D721Med (cell line): ENCODE data around the gene CHD1.

Source experiments
- DNase-seq: peaks from one replicate; pipeline ENCODE4 v3.0.0; 2011; ENCODE audit warnings: low spot score; ENCODE audit not compliant: insufficient read length
- FAIRE-seq: peaks from 2 replicates; lab custom pipeline; 2011; peaks lifted over from hg19 to GRCh38; lab: Jason Lieb, UNC
- TF ChIP-seq, protein P1 (sequence below): IDR thresholded peaks from 2 replicates; pipeline ENCODE4 v1.5.1; 2012; ENCODE audit warnings: mild to moderate bottlenecking, control low read depth; ENCODE audit not compliant: insufficient read depth; ENCODE audit errors: missing control alignments

Gene CHD1

DNA sequence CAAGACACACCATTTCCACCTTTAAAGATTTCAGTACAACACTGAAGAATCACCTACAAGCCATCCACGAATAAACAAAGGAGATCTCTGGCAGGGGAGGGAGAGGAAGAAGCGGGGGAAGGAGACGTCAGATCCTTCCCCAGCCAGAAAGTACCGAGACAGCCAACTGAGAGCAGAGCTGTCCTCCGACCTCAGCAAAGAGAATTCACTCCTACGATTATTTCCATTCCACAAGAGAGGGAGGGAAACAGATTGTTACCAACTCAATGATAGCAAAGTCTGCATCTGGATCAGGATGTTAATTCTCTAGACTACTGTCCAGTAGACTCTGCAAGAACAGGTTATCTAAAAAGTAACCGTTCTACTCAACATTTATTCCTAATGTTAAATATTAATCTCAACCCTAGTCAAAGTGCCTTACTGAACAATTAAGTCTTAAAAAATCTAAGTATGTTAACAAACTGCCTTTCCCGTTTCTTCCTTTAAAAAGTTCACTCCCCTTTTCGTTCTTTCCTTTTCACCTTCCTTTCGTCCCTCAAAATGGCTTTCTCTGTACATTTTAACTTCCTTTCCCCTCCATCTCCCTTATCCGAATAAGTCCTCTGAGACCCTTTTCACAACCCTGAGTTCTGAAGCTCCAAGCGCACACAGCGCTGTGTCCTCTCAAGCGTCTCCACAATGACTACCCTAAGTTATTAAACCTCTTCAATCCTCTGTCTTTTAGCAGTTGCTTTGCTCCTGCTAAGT, 1.4 kb downstream of the CHD1 start:
- FAIRE-seq (peak; percentile 25), DNase-seq (no peak)

DNA sequence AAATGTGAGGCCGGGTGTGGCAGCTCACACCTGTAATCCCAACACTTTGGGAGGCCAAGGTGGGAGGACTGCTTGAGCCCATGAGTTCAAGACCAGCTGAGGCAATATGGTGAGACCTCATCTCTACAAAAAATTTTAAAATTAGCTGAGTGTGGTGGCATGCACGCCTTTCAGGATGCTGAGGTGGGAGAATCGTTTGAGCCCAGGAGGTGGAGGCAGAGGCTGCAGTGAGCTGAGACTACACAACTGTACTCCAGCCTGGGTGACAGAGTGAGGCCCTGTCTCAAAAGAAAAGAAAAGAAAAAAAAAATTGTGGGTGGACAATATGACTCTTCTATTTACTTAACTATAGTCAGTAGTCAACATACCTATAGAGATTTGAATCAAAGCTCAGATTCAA, 4.8 kb downstream of the CHD1 start:
- TF ChIP-seq, protein P1, sequence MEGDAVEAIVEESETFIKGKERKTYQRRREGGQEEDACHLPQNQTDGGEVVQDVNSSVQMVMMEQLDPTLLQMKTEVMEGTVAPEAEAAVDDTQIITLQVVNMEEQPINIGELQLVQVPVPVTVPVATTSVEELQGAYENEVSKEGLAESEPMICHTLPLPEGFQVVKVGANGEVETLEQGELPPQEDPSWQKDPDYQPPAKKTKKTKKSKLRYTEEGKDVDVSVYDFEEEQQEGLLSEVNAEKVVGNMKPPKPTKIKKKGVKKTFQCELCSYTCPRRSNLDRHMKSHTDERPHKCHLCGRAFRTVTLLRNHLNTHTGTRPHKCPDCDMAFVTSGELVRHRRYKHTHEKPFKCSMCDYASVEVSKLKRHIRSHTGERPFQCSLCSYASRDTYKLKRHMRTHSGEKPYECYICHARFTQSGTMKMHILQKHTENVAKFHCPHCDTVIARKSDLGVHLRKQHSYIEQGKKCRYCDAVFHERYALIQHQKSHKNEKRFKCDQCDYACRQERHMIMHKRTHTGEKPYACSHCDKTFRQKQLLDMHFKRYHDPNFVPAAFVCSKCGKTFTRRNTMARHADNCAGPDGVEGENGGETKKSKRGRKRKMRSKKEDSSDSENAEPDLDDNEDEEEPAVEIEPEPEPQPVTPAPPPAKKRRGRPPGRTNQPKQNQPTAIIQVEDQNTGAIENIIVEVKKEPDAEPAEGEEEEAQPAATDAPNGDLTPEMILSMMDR, result no peak
- DNase-seq (no peak), FAIRE-seq (no peak)

More for the DNA sequence above, 1.4 kb downstream of the CHD1 start:
- TF ChIP-seq, protein P1, result no peak

DNA sequence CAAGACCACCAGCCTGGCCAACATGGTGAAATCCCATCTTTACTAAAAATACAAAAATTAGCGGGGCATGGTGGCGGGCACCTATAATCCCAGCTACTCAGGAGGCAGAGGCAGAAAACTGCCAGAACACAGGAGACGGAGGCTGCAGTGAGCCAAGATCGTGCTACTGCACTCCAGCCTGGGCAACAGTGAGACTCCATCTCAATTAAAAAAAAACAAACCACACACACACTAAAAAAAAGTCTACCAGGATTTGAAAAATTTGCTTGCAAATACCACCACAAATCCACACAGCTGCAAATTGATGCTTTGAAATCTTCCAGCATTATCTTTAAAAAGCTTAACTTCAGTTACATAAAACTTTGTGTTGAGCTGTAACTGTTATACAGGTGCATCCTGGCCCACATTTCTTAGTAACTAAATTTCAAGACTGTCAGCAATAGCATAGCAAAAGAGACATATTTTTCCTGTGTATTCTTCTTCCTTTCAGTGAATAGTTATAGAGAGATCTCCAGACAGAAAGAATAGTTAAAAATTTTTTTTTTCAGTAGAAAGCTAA, 6.8 kb downstream of the CHD1 start:
- FAIRE-seq (no peak), DNase-seq (no peak)
- TF ChIP-seq, protein P1, result no peak

DNA sequence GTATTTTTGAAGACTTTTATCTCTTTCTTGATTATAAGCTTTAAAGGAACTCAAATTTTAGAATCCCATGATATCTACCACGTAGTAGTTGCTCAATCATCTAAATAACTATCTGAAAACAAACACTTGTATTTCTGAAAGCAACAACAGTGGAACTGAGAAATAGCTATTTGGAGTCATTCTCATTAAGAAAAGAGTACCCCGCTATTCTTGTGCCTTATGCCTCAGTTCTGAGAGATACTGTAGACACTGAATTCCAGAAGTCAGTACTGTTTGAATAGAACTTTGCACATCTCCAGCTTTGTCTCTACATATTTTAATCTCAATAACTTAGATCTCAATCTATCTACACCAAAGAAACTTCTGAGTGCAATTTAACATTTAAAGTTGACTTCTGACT, 11.4 kb downstream of the CHD1 start:
- DNase-seq (no peak), FAIRE-seq (no peak)
- TF ChIP-seq, protein P1, result no peak

DNA sequence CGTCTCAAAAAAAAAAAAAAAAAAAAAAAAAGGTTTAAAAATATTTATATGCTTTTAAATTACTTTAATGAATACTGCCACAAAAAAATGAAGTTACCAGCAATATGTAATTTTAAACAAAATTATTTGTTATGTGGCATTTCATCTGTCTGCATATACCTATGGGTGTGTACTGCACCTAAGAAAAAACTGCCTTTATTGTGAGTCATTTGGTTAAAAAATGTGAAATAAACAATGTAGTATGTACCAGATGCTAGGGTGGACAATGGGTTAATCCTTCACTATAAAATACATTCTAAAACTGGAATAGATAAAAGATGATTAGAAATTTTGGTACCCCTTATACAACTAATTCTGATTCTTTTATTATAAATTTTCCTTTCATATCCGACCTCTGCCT, 12.3 kb downstream of the CHD1 start:
- TF ChIP-seq, protein P1, result no peak
- DNase-seq, result no peak
- FAIRE-seq, result no peak

DNA sequence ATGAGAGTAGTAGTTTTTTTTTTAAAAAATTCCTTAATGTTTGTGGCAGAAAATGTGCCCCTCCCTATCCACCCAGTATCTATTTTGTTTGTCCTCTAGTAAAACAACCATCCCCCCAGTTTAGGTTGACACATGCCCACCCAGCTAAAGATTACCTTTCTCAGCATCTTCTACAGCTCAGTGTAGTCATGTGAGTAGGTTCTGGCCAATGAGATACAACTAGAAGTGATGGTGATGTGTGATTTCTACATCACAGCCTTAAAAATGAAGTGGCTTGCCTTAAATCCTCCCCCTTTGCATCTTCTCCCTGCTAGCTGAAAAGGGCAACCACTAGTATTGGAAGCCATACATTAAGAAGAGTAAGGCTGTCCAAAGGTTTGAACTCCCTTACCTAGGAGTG, 14.9 kb downstream of the CHD1 start:
- no peak for DNase-seq
- TF ChIP-seq, protein P1, result no peak
- no peak for FAIRE-seq
